Liver (tissue), 9 donors: ENCODE measurements around the gene PRR22. TPM values are rescaled to one million over a fixed set of nuclear protein-coding genes. Genes with fewer than 3 reads are reported as not detected.
"Not testable (repeated sequence)": the region's sequence is repeated elsewhere in the genome, so short reads cannot be mapped to it uniquely, and the experiment has no call there.

Experiments used
- DNase-seq: peaks from one replicate; pipeline ENCODE4 v3.0.0-alpha.2; 2017; ENCODE audit warnings: low spot score
- H3K27ac ChIP-seq, 2 donors: one replicate each; pipeline ENCODE4 v1.7.0; 2013; ENCODE audit warnings: inconsistent platforms in 2 of 2, low read length in 2 of 2, control low read depth in 1 of 2, low read depth in 1 of 2, mild to moderate bottlenecking in 1 of 2
- H3K27me3 ChIP-seq, 4 donors: one replicate each; pipeline versions ENCODE4 v1.6.1 to v1.7.0; 2013; ENCODE audit warnings: low read length in 3 of 4, inconsistent platforms in 1 of 4, mild to moderate bottlenecking in 1 of 4, moderate library complexity in 1 of 4; ENCODE audit not compliant: control insufficient read depth in 4 of 4, insufficient read depth in 4 of 4
- H3K36me3 ChIP-seq, 4 donors: one replicate each; pipeline versions ENCODE4 v1.6.1 to v1.7.0; 2013; ENCODE audit warnings: low read length in 3 of 4, mild to moderate bottlenecking in 3 of 4, low read depth in 1 of 4, moderate library complexity in 1 of 4; ENCODE audit not compliant: control insufficient read depth in 4 of 4, insufficient read depth in 3 of 4
- H3K4me1 ChIP-seq, 4 donors: one replicate each; pipeline versions ENCODE4 v1.6.1 to v1.7.0; 2013; ENCODE audit warnings: low read length in 3 of 4, mild to moderate bottlenecking in 3 of 4, moderate library complexity in 1 of 4; ENCODE audit not compliant: control insufficient read depth in 4 of 4, insufficient read depth in 4 of 4
- H3K4me3 ChIP-seq, 3 donors: one replicate each; pipeline versions ENCODE4 v1.6.1 to v1.7.0; 2013; ENCODE audit warnings: low read length in 3 of 3, control low read depth in 1 of 3, low read depth in 1 of 3, mild to moderate bottlenecking in 1 of 3
- H3K9ac ChIP-seq, 2 donors: one replicate each; pipeline ENCODE4 v1.7.0; 2013; ENCODE audit warnings: low read length in 2 of 2, mild to moderate bottlenecking in 2 of 2, moderate library complexity in 2 of 2, control low read depth in 1 of 2, low read depth in 1 of 2
- H3K9me3 ChIP-seq, 4 donors: one replicate each; pipeline versions ENCODE4 v1.6.1 to v1.7.0; 2013; ENCODE audit warnings: low read length in 3 of 4; ENCODE audit not compliant: control insufficient read depth in 4 of 4
- EGR1 ChIP-seq, 2 donors: IDR thresholded peaks; 2 replicates each; pipeline ENCODE4 v1.6.1; 2016 to 2018; ENCODE audit warnings: antibody characterized with exemption in 2 of 2, low read depth in 2 of 2
- FOXA1 ChIP-seq: IDR thresholded peaks from 2 replicates; pipeline ENCODE4 v1.6.1; 2016; ENCODE audit warnings: antibody characterized with exemption
- HNF4A ChIP-seq, 2 donors: conservative IDR thresholded peaks; 2 replicates each; pipeline ENCODE4 v1.6.1; 2016; ENCODE audit warnings: antibody characterized with exemption in 2 of 2, mild to moderate bottlenecking in 2 of 2
- HNF4G ChIP-seq: IDR thresholded peaks from 2 replicates; pipeline ENCODE4 v1.6.1; 2016; ENCODE audit warnings: antibody characterized with exemption
- JUND ChIP-seq, 2 donors: IDR thresholded peaks; 2 replicates each; pipeline ENCODE4 v1.6.1; 2016; ENCODE audit warnings: antibody characterized with exemption in 2 of 2
- NR2F2 ChIP-seq: IDR thresholded peaks from 2 replicates; pipeline ENCODE4 v1.6.1; 2016; ENCODE audit warnings: antibody characterized with exemption
- RAD21 ChIP-seq, 2 donors: IDR thresholded peaks; 2 replicates each; pipeline ENCODE4 v1.6.1; 2016; ENCODE audit warnings: antibody characterized with exemption in 2 of 2, mild to moderate bottlenecking in 2 of 2
- YY1 ChIP-seq: IDR thresholded peaks from 2 replicates; pipeline ENCODE4 v1.6.1; 2016; ENCODE audit warnings: antibody characterized with exemption, mild to moderate bottlenecking
- WGBS: extraction: QIAGEN DNeasy Blood & Tissue Kit; methylation state at CpG from one replicate; pipeline ENCODE4 v1.1.7; 2013; 5-methylcytosine and 5-hydroxymethylcytosine counted together
- polyA plus RNA-seq, 2 donors: library from polyadenylated mRNA; stranded (reverse) in 1 of 2; unstranded in 1 of 2; fragments of 200-250 nt in 1 of 2; fragments of >200 nt in 1 of 2; fragmentation: Nextera tagmentation in 1 of 2; extraction: Ambion mirVana in 1 of 2; gene quantifications; one replicate each; pipeline versions ENCODE4 v1.2.1 to v1.2.3, GENCODE V29; 2013 to 2015
- total RNA-seq, 2 donors: library from RNA; depleted of rRNA; stranded (reverse); fragments of >200 nt; gene quantifications; one replicate each; pipeline ENCODE4 v1.2.3, GENCODE V29; 2014
- TF ChIP-seq, protein P1 (sequence below): IDR thresholded peaks from 2 replicates; pipeline ENCODE4 v1.6.1; 2016; ENCODE audit warnings: antibody characterized with exemption, mild to moderate bottlenecking
- TF ChIP-seq, protein P2 (sequence below): IDR thresholded peaks from 2 replicates; pipeline ENCODE4 v1.6.1; 2016; ENCODE audit warnings: antibody characterized with exemption
- TF ChIP-seq, protein P3 (sequence below): IDR thresholded peaks from 2 replicates; pipeline ENCODE4 v1.6.1; 2016; ENCODE audit warnings: antibody characterized with exemption
- TF ChIP-seq, protein P4 (sequence below): IDR thresholded peaks from 2 replicates; pipeline ENCODE4 v1.6.1; 2016; ENCODE audit warnings: antibody characterized with exemption
- donor health status: healthy.
- donor health status: healthy.
- donor health status: healthy.
- donor health status: healthy.
- donor health status: healthy.

Gene PRR22
- total and polyA plus RNA-seq, 4 donors: 0.40 to 1.6 (median 0.63) TPM

DNA sequence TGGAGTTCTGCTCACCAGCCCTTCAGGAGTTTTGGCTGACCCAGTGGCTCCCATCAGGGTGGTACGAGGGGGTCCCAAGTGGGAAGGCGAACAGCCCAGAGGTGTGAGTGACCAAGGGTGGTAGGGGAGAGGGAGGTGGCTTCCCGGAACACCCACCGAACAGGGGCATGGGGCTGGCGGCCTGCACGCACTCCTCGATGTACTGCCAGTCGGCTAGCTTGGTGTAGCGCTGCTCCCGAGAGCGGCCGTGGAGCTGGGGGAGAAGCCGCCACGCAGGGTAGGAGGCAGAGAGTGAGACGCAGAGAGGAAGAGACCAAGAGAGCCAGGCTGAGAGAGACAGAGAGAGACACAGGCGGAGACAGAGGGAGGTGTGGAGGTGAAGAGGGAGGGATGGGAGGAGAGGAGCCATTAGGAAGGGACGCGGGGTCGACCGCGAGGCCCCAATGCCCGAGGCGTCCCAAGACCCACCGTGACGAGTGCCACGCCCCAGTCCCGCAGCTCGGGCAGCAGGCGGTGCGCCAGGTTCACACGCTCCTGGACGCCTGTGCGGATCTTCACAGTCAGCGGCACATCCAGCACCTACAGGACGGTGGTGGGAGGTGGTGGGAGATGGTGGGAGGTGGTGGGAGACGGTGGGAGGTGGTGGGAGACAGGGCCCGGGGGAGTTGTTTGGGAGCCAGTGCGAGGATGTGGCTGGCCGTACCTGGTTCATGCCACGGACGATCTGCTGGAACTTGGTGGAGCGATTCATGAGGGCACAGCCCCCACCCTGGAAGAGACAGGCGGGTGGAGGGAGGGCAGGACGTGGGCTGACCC is 2.3 kb upstream of the PRR22 start (continued):
- TF ChIP-seq, protein P1, sequence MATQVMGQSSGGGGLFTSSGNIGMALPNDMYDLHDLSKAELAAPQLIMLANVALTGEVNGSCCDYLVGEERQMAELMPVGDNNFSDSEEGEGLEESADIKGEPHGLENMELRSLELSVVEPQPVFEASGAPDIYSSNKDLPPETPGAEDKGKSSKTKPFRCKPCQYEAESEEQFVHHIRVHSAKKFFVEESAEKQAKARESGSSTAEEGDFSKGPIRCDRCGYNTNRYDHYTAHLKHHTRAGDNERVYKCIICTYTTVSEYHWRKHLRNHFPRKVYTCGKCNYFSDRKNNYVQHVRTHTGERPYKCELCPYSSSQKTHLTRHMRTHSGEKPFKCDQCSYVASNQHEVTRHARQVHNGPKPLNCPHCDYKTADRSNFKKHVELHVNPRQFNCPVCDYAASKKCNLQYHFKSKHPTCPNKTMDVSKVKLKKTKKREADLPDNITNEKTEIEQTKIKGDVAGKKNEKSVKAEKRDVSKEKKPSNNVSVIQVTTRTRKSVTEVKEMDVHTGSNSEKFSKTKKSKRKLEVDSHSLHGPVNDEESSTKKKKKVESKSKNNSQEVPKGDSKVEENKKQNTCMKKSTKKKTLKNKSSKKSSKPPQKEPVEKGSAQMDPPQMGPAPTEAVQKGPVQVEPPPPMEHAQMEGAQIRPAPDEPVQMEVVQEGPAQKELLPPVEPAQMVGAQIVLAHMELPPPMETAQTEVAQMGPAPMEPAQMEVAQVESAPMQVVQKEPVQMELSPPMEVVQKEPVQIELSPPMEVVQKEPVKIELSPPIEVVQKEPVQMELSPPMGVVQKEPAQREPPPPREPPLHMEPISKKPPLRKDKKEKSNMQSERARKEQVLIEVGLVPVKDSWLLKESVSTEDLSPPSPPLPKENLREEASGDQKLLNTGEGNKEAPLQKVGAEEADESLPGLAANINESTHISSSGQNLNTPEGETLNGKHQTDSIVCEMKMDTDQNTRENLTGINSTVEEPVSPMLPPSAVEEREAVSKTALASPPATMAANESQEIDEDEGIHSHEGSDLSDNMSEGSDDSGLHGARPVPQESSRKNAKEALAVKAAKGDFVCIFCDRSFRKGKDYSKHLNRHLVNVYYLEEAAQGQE: no peak
- TF ChIP-seq, protein P2, sequence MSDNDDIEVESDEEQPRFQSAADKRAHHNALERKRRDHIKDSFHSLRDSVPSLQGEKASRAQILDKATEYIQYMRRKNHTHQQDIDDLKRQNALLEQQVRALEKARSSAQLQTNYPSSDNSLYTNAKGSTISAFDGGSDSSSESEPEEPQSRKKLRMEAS: no peak
- TF ChIP-seq RAD21 (IDR thresholded peaks at IDR 0.05): no peak
- TF ChIP-seq EGR1 (IDR thresholded peaks at IDR 0.05; ENCODE audit: low read depth in 2 of 2): no peak
- TF ChIP-seq HNF4A (conservative IDR thresholded peaks at IDR 0.05): no peak
- TF ChIP-seq YY1: no peak
- no peak for TF ChIP-seq NR2F2

DNA sequence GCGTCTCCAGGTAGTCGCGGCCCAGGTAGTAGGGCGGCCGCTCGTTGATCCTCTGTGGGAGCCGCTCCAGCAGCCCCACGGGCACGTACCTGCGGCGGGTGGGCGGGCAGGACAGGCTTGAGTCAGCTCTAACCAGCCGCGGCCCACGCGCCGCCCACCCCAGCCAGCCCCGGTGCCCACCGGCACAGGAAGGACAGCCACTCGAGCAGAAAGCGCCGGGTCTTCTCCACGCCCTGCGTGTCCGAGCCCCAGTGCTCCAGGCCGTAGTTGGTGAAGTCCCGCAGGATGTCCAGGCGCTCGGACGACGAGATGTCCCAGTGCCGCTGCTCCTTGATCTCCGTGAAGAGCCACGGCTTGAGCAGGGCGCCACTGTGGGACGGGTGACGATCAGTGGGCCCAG is 877 bp upstream of the PRR22 start:
- no peak overlapping the region for H3K4me3 ChIP-seq
- H3K27ac ChIP-seq: no peak overlapping the region
- H3K27me3 ChIP-seq: no peaks in the 10 kb centered on the region
- H3K4me1 ChIP-seq: peaks cover 0 to 9% (median 5%) of the 10 kb centered on the region in 4 donors
- TF ChIP-seq JUND (IDR thresholded peaks at IDR 0.05): no peak
- H3K9me3 ChIP-seq: no peaks in the 10 kb centered on the region
- peaks cover 8 to 59% (median 33%) of the 10 kb centered on the region in 4 donors for H3K36me3 ChIP-seq
- DNase-seq: no peak
- no peak overlapping the region for H3K9ac ChIP-seq
- WGBS: 98% methylated on average over 37 of the region's 37 CpGs

DNA sequence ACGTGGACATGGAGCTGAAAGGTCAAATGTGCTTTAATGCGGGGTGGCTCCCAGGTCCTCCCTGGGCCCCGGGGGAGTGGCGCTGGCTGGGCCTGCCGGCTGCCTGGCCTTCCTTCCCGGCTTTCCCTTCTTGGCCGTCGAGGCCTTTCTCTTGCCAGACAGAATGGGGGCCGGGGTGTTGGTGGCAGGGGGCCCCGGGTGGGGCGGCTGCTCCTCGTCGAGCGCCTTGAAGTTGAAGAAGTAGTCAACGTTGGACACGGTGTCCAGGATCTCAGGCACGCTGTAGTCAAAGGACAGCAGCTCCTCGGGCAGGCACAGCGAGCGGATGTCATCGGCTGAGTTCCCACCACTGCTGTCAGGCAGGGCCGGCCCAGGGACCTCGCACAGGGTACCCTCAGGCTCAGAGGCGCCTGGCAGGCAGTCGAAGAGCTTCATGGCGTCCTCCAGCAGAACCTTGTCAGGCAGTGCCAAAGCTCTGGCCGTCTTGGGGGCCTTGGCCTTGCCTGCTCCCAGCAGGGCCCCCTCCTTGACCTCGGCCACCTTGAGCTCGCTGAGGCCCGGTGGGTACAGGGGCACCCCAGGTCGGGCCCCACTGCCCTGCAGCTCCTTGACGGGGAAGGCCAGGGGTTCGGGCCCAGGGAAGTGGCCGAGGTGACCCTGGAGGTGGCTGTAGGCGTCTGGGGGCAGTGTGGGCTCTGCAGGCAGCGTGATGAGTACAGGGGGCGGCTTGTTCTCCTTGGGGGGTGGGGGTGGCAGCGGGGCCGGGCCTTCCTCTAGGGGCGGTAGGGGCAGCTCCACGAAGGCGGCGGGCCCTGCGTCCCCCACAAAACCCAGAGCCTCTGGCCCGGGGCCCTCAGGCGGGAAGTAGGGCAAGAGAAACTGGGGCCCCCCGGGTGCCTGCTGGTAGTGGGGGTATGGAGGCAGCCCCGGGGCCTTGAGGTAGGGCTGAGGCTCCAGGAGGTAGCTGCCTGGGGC is 1.3 kb downstream of the PRR22 start:
- Histone ChIP-seq H3K9ac (no peak overlapping the region), H3K4me1 (no peaks in the 10 kb centered on the region), H3K27ac (no peak overlapping the region), H3K9me3 (no peaks in the 10 kb centered on the region), H3K4me3 (no peak overlapping the region), H3K36me3 (peaks cover 8 to 44% (median 26%) of the 10 kb centered on the region in 4 donors), H3K27me3 (no peaks in the 10 kb centered on the region)
- WGBS: 89% methylated on average over 48 of the region's 48 CpGs
- no peak for DNase-seq
- TF ChIP-seq HNF4G (no peak), FOXA1 (no peak), YY1 (no peak)

DNA sequence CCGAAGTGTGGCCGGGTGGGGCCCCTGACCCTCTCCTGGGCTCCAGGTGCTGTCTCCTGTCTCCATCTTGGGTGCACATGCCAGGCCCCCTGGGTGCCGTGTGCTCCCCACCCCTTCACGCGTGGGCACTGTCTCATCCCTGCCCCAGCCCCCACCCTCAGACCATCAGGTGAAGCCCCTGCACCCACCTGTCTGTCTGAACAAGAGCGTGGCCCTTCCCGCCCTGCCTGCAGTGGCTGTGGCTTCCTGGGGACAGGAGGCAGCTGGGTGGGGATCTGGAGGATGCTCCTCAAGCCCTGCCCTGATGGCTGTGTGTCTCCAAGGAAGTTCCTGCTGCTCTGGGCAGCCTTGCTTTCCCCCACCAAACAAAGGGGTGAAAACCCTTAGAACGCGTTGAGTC is 2.2 kb downstream of the PRR22 start:
- DNase-seq: no peak
- H3K9ac ChIP-seq: no peak overlapping the region
- H3K4me1 ChIP-seq: no peaks in the 10 kb centered on the region
- H3K27ac ChIP-seq: no peak overlapping the region
- 84% methylated on average over 9 of the region's 9 CpGs for WGBS
- H3K27me3 ChIP-seq: no peaks in the 10 kb centered on the region
- peaks cover 8 to 35% (median 23%) of the 10 kb centered on the region in 4 donors for H3K36me3 ChIP-seq
- H3K4me3 ChIP-seq: no peak overlapping the region
- TF ChIP-seq, protein P3, sequence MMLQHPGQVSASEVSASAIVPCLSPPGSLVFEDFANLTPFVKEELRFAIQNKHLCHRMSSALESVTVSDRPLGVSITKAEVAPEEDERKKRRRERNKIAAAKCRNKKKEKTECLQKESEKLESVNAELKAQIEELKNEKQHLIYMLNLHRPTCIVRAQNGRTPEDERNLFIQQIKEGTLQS: no peak
- TF ChIP-seq, protein P4, sequence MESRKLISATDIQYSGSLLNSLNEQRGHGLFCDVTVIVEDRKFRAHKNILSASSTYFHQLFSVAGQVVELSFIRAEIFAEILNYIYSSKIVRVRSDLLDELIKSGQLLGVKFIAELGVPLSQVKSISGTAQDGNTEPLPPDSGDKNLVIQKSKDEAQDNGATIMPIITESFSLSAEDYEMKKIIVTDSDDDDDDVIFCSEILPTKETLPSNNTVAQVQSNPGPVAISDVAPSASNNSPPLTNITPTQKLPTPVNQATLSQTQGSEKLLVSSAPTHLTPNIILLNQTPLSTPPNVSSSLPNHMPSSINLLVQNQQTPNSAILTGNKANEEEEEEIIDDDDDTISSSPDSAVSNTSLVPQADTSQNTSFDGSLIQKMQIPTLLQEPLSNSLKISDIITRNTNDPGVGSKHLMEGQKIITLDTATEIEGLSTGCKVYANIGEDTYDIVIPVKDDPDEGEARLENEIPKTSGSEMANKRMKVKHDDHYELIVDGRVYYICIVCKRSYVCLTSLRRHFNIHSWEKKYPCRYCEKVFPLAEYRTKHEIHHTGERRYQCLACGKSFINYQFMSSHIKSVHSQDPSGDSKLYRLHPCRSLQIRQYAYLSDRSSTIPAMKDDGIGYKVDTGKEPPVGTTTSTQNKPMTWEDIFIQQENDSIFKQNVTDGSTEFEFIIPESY: no peak
- TF ChIP-seq EGR1 (IDR thresholded peaks at IDR 0.05; ENCODE audit: low read depth in 2 of 2): no peak
- no peak for TF ChIP-seq YY1
- no peaks in the 10 kb centered on the region for H3K9me3 ChIP-seq

DNA sequence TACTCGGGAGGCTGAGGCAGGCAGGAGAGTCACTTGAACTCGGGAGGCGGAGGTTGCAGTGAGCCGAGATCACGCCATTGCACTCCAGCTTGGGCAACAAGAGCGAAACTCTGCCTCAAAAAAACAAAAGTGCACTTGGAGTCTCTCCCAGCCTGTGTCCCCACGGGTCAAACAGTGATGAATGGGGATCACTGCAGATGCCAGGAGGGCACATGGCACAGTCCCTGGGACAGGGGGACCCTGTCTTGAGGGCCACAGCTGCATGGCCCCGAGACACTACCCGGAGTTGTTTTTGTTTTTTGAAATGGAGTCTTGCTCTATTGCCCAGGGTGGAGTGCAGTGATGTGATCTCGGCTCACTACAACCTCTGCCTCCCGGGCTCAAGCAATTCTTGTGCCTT is 3.6 kb downstream of the PRR22 start:
- H3K36me3 ChIP-seq: peaks cover 0 to 21% (median 12%) of the 10 kb centered on the region in 4 donors
- not testable (repeated sequence) for DNase-seq, H3K9me3 ChIP-seq, H3K9ac ChIP-seq, H3K4me1 ChIP-seq, H3K4me3 ChIP-seq, H3K27me3 ChIP-seq, H3K27ac ChIP-seq
- whole genome bisulfite sequencing: 85% methylated on average over 11 of the region's 11 CpGs
